Activated gamma-delta T cell treated with Interleukin-2 at 50 U/mL for 16 hours (primary cell): ENCODE measurements around the gene SLC38A10.
"Not testable (repeated sequence)": the region's sequence is repeated elsewhere in the genome, so short reads cannot be mapped to it uniquely, and the experiment has no call there.

ENCODE experiments used
- DNase-seq: peaks from one replicate; pipeline ENCODE4 v3.0.0-alpha.2; 2020

Gene SLC38A10

GRCh38 chr17:81310949-81311550 is 15.9 kb upstream of the SLC38A10 start:
- no peak for DNase-seq

GRCh38 chr17:81309859-81310839 is 15.0 kb upstream of the SLC38A10 start:
- DNase-seq: no peak

- no peak for DNase-seq
Measured at GRCh38 chr17:81309140-81309858, 14.2 kb upstream of the SLC38A10 start.

- DNase-seq: not testable (repeated sequence)
Measured at GRCh38 chr17:81308784-81309139, 13.7 kb upstream of the SLC38A10 start.

GRCh38 chr17:81307636-81308560 is 12.8 kb upstream of the SLC38A10 start:
- no peak for DNase-seq

- no peak for DNase-seq
Measured at GRCh38 chr17:81306898-81307510, 11.9 kb upstream of the SLC38A10 start.

GRCh38 chr17:81306491-81306890 is 11.4 kb upstream of the SLC38A10 start:
- DNase-seq: no peak

GRCh38 chr17:81305051-81305630 is 10.0 kb upstream of the SLC38A10 start:
- no peak for DNase-seq

- no peak for DNase-seq
Measured at GRCh38 chr17:81304196-81305015, 9.3 kb upstream of the SLC38A10 start.

- DNase-seq: no peak
Measured at GRCh38 chr17:81303385-81303784, 8.3 kb upstream of the SLC38A10 start.

GRCh38 chr17:81302861-81303333 is 7.8 kb upstream of the SLC38A10 start:
- DNase-seq: no peak

GRCh38 chr17:81302324-81302723 is 7.2 kb upstream of the SLC38A10 start:
- no peak for DNase-seq

- DNase-seq: no peak
Measured at GRCh38 chr17:81301195-81302144, 6.4 kb upstream of the SLC38A10 start.

GRCh38 chr17:81300586-81301155 is 5.6 kb upstream of the SLC38A10 start:
- no peak for DNase-seq

GRCh38 chr17:81299846-81300585 is 4.9 kb upstream of the SLC38A10 start:
- DNase-seq: no peak

GRCh38 chr17:81298991-81299738 is 4.1 kb upstream of the SLC38A10 start:
- no peak for DNase-seq

- DNase-seq: no peak
Measured at GRCh38 chr17:81298325-81298990, 3.4 kb upstream of the SLC38A10 start.
